NT2/D1 (cell line): ENCODE results near the gene SFTPA2.
"Not testable (repeated sequence)": the region's sequence is repeated elsewhere in the genome, so short reads cannot be mapped to it uniquely, and the experiment has no call there.

Source experiments
- DNase-seq: peaks from one replicate; pipeline ENCODE4 v3.0.0-alpha.2; 2011; ENCODE audit warnings: low read depth, low spot score
- H3K27me3 ChIP-seq: 2 replicates; pipeline ENCODE4 v1.6.0; 2011; ENCODE audit warnings: mild to moderate bottlenecking; ENCODE audit not compliant: insufficient read length, insufficient read depth
- H3K36me3 ChIP-seq: 2 replicates; pipeline ENCODE4 v1.6.1; 2011; ENCODE audit warnings: mild to moderate bottlenecking, low read length, mixed read lengths; ENCODE audit not compliant: insufficient read depth, insufficient read length
- H3K4me1 ChIP-seq: 2 replicates; pipeline ENCODE4 v1.5.1; 2011; ENCODE audit not compliant: insufficient read depth, insufficient read length
- H3K4me3 ChIP-seq: 2 replicates; pipeline ENCODE4 v1.5.1; 2011; ENCODE audit warnings: low read depth; ENCODE audit not compliant: insufficient read length
- H3K9ac ChIP-seq: 2 replicates; pipeline ENCODE4 v1.6.0; 2011; ENCODE audit warnings: low read depth; ENCODE audit not compliant: insufficient read length
- H3K9me3 ChIP-seq: 2 replicates; pipeline ENCODE4 v1.5.1; 2011; ENCODE audit warnings: mild to moderate bottlenecking, low read length; ENCODE audit not compliant: insufficient read depth
- SUZ12 ChIP-seq: IDR thresholded peaks from 2 replicates; pipeline ENCODE4 v1.6.1; 2011; ENCODE audit not compliant: insufficient read length, insufficient read depth; ENCODE audit errors: extremely low read depth
- YY1 ChIP-seq: IDR thresholded peaks from 2 replicates; pipeline ENCODE4 v1.6.1; 2011; ENCODE audit not compliant: insufficient read length, insufficient read depth
- ZNF274 ChIP-seq: IDR thresholded peaks from 2 replicates; pipeline ENCODE4 v1.6.1; 2011; ENCODE audit warnings: mild to moderate bottlenecking, low read depth, low read length

Gene SFTPA2

GRCh38 chr10:79516532-79517205 lies 43.5 kb downstream of the SFTPA2 start:
- H3K27me3 ChIP-seq, H3K9ac ChIP-seq, H3K4me1 ChIP-seq, H3K4me3 ChIP-seq, H3K36me3 ChIP-seq, H3K9me3 ChIP-seq, DNase-seq: not testable (repeated sequence)

- H3K4me1 ChIP-seq, H3K9me3 ChIP-seq, H3K4me3 ChIP-seq, H3K9ac ChIP-seq, DNase-seq, H3K36me3 ChIP-seq: not testable (repeated sequence)
- peaks cover 11% of the 10 kb centered on the region for H3K27me3 ChIP-seq
Observed at GRCh38 chr10:79511891-79512583, 48.2 kb downstream of the SFTPA2 start, which contains the start of gene EIF5AL1. EIF5AL1 (plus strand) TSS chr10:79512533; CDS start chr10:79512650, 117 bp downstream.

GRCh38 chr10:79509934-79510508 lies 50.2 kb downstream of the SFTPA2 start:
- peaks cover 28% of the 10 kb centered on the region for H3K27me3 ChIP-seq
- H3K4me1 ChIP-seq, DNase-seq, H3K9me3 ChIP-seq, H3K9ac ChIP-seq, H3K4me3 ChIP-seq, H3K36me3 ChIP-seq: not testable (repeated sequence)

GRCh38 chr10:79509306-79509933 lies 50.8 kb downstream of the SFTPA2 start:
- H3K4me3 ChIP-seq, H3K9me3 ChIP-seq, H3K4me1 ChIP-seq, DNase-seq, H3K36me3 ChIP-seq, H3K9ac ChIP-seq: not testable (repeated sequence)
- H3K27me3 ChIP-seq: peaks cover 28% of the 10 kb centered on the region

GRCh38 chr10:79508245-79508644 lies 52.0 kb downstream of the SFTPA2 start:
- DNase-seq, H3K9ac ChIP-seq, H3K4me1 ChIP-seq, H3K4me3 ChIP-seq, H3K9me3 ChIP-seq, H3K36me3 ChIP-seq: not testable (repeated sequence)
- peaks cover 35% of the 10 kb centered on the region for H3K27me3 ChIP-seq

GRCh38 chr10:79507440-79508167 lies 52.6 kb downstream of the SFTPA2 start:
- TF ChIP-seq ZNF274 (no peak), SUZ12 (no peak), YY1 (no peak)
- Histone ChIP-seq H3K27me3 (peaks cover 42% of the 10 kb centered on the region), H3K9ac (no peak overlapping the region), H3K4me1 (peaks cover 1% of the 10 kb centered on the region), H3K9me3 (no peaks in the 10 kb centered on the region), H3K36me3 (no peaks in the 10 kb centered on the region), H3K4me3 (no peak overlapping the region)
- no peak for DNase-seq
